ENCODE data around the gene KCNQ4.
A peak's percentile ranks its signal among the peaks of the same experiment; 100 is the strongest.

The KCNQ4 gene

GRCh38 chr1:40783001-40783905, at the start of gene KCNQ4:
TSS of gene KCNQ4 (plus strand) at chr1:40783787. CDS start at chr1:40784094, 307 bp downstream.
- DNase-seq (ENCODE audit: low read depth, low spot score): no peak

- no peak for DNase-seq (ENCODE audit: low read depth, low spot score)
Observed at GRCh38 chr1:40734882-40735628, 48.5 kb upstream of the KCNQ4 start.

GRCh38 chr1:40736085-40736531, 47.5 kb upstream of the KCNQ4 start:
- peak; percentile 18 for DNase-seq (ENCODE audit: low read depth, low spot score)

GRCh38 chr1:40738831-40739230, 44.8 kb upstream of the KCNQ4 start:
- DNase-seq (ENCODE audit: low read depth, low spot score): no peak

- DNase-seq (ENCODE audit: low read depth, low spot score): no peak
Observed at GRCh38 chr1:40739455-40740008, 44.1 kb upstream of the KCNQ4 start.

- no peak for DNase-seq (ENCODE audit: low read depth, low spot score)
Observed at GRCh38 chr1:40740039-40740996, 43.3 kb upstream of the KCNQ4 start.

- no peak for DNase-seq (ENCODE audit: low read depth, low spot score)
Observed at GRCh38 chr1:40740997-40741736, 42.4 kb upstream of the KCNQ4 start.

- DNase-seq (ENCODE audit: low read depth, low spot score): no peak
Observed at GRCh38 chr1:40742363-40743061, 41.1 kb upstream of the KCNQ4 start.

- DNase-seq (ENCODE audit: low read depth, low spot score): no peak
Observed at GRCh38 chr1:40743452-40743851, 40.1 kb upstream of the KCNQ4 start.

- DNase-seq (ENCODE audit: low read depth, low spot score): no peak
Observed at GRCh38 chr1:40743860-40744259, 39.7 kb upstream of the KCNQ4 start.

- DNase-seq (ENCODE audit: low read depth, low spot score): no peak
Observed at GRCh38 chr1:40745176-40745575, 38.4 kb upstream of the KCNQ4 start.

- no peak for DNase-seq (ENCODE audit: low read depth, low spot score)
Observed at GRCh38 chr1:40746344-40747090, 37.1 kb upstream of the KCNQ4 start.

GRCh38 chr1:40748841-40749718, 34.5 kb upstream of the KCNQ4 start:
- no peak for DNase-seq (ENCODE audit: low read depth, low spot score)

- no peak for DNase-seq (ENCODE audit: low read depth, low spot score)
Observed at GRCh38 chr1:40749817-40750216, 33.8 kb upstream of the KCNQ4 start.

GRCh38 chr1:40750451-40750908, 33.1 kb upstream of the KCNQ4 start:
- no peak for DNase-seq (ENCODE audit: low read depth, low spot score)

GRCh38 chr1:40751802-40752201, 31.8 kb upstream of the KCNQ4 start:
- no peak for DNase-seq (ENCODE audit: low read depth, low spot score)

- no peak for DNase-seq (ENCODE audit: low read depth, low spot score)
Observed at GRCh38 chr1:40753142-40753882, 30.3 kb upstream of the KCNQ4 start.
